Endothelial cell of umbilical vein (primary cell): ENCODE measurements around the gene TFAP2A.

ENCODE experiments used
- CTCF ChIP-seq, 2 donors: IDR thresholded peaks; 1 replicate in 1 of 2; 2 replicates in 1 of 2; pipeline ENCODE4 v1.5.1; 2011; ENCODE audit warnings: low read length in 2 of 2, mild to moderate bottlenecking in 2 of 2, moderate library complexity in 2 of 2, control low read depth in 1 of 2, inconsistent platforms in 1 of 2, low read depth in 1 of 2; ENCODE audit not compliant: insufficient read depth in 1 of 2; ENCODE audit errors: extremely low read depth in 1 of 2
- EZH2 ChIP-seq: IDR thresholded peaks from 2 replicates; pipeline ENCODE4 v1.6.1; 2012; ENCODE audit warnings: borderline replicate concordance, low read depth, mild to moderate bottlenecking, moderate library complexity, low read length, inconsistent platforms; ENCODE audit not compliant: severe bottlenecking
- FOS ChIP-seq: IDR thresholded peaks from 2 replicates; pipeline ENCODE4 v1.6.1; 2011; ENCODE audit warnings: mild to moderate bottlenecking, low read length, moderate library complexity, borderline replicate concordance; ENCODE audit not compliant: insufficient read depth
- GATA2 ChIP-seq: IDR thresholded peaks from 2 replicates; pipeline ENCODE4 v1.7.0; 2011; ENCODE audit warnings: low read depth, mild to moderate bottlenecking, moderate library complexity, mixed read lengths, low read length; ENCODE audit not compliant: insufficient read length, insufficient read depth
- MYC ChIP-seq: IDR thresholded peaks from one replicate; pipeline ENCODE4 v1.6.1; 2011; ENCODE audit warnings: mild to moderate bottlenecking, low read depth, low read length
- POLR2A ChIP-seq: IDR thresholded peaks from 2 replicates; pipeline ENCODE4 v1.6.1; 2012; ENCODE audit warnings: low read depth, mild to moderate bottlenecking, control low read depth, low read length
- TF ChIP-seq, protein P1 (sequence below): IDR thresholded peaks from 2 replicates; pipeline ENCODE4 v1.6.1; 2011; ENCODE audit not compliant: insufficient read depth, insufficient read length

DNA sequence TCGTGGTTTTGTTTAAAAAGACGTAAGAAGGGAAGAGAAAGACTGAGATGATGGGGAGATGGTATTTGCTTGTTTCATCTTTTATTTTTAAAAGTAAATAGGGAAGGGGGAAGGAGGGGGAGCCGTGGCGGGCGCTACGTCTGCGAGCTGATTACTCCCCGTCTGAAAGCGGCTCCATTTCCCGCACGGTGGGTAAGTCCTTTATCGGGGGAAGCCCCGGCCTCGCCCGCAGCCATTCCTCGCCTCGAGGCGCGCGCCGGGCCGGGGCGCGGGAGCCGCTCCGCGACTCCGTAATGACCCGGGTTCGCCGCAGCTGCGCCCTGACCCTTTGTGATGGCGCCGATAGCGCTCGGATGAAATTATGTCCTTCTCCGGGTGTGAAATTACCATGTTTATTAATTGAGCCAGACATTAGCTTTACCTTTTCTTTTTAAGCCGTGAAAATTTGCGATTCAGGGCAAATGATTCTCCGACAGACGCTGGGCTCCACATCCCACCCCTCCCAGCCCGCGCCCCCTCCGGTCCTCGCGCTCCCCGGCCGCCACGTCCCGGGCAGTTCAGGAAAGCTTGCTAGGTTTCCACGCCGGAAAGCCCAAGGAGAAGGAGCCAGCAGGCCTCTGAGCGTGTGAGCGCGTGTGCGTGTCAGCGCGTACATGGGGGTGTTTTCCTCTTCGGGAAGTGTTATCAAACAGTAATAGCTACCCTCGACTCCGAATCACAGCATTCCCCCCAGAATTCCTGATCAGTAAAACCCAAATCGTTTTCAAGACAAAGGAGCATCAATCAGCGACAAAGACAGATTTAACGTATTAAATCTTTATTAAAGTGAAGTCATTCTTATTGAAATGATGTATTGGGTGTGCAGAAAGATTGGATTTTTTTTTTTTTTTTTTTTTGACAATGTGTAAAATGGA lies 30.0 kb downstream of the TFAP2A start:
- no peak for TF ChIP-seq CTCF (IDR thresholded peaks at IDR 0.05; ENCODE audit: extremely low read depth in 1 of 2, insufficient read depth in 1 of 2, low read depth in 1 of 2, low read length in 2 of 2)
- TF ChIP-seq, protein P1, sequence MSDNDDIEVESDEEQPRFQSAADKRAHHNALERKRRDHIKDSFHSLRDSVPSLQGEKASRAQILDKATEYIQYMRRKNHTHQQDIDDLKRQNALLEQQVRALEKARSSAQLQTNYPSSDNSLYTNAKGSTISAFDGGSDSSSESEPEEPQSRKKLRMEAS = no peak
- no peak for TF ChIP-seq POLR2A
- no peak for TF ChIP-seq FOS
- no peak for TF ChIP-seq GATA2
- TF ChIP-seq MYC = no peak
- no peak for TF ChIP-seq EZH2
